NT2/D1 (cell line): ENCODE results near the gene NCOA3.
"Not testable (repeated sequence)": the region's sequence is repeated elsewhere in the genome, so short reads cannot be mapped to it uniquely, and the experiment has no call there.

Source experiments
- DNase-seq: peaks from one replicate; pipeline ENCODE4 v3.0.0-alpha.2; 2011; ENCODE audit warnings: low read depth, low spot score
- H3K27me3 ChIP-seq: 2 replicates; pipeline ENCODE4 v1.6.0; 2011; ENCODE audit warnings: mild to moderate bottlenecking; ENCODE audit not compliant: insufficient read length, insufficient read depth
- H3K36me3 ChIP-seq: 2 replicates; pipeline ENCODE4 v1.6.1; 2011; ENCODE audit warnings: mild to moderate bottlenecking, low read length, mixed read lengths; ENCODE audit not compliant: insufficient read depth, insufficient read length
- H3K4me1 ChIP-seq: 2 replicates; pipeline ENCODE4 v1.5.1; 2011; ENCODE audit not compliant: insufficient read depth, insufficient read length
- H3K4me3 ChIP-seq: 2 replicates; pipeline ENCODE4 v1.5.1; 2011; ENCODE audit warnings: low read depth; ENCODE audit not compliant: insufficient read length
- H3K9ac ChIP-seq: 2 replicates; pipeline ENCODE4 v1.6.0; 2011; ENCODE audit warnings: low read depth; ENCODE audit not compliant: insufficient read length
- H3K9me3 ChIP-seq: 2 replicates; pipeline ENCODE4 v1.5.1; 2011; ENCODE audit warnings: mild to moderate bottlenecking, low read length; ENCODE audit not compliant: insufficient read depth
- SUZ12 ChIP-seq: IDR thresholded peaks from 2 replicates; pipeline ENCODE4 v1.6.1; 2011; ENCODE audit not compliant: insufficient read length, insufficient read depth; ENCODE audit errors: extremely low read depth
- YY1 ChIP-seq: IDR thresholded peaks from 2 replicates; pipeline ENCODE4 v1.6.1; 2011; ENCODE audit not compliant: insufficient read length, insufficient read depth
- ZNF274 ChIP-seq: IDR thresholded peaks from 2 replicates; pipeline ENCODE4 v1.6.1; 2011; ENCODE audit warnings: mild to moderate bottlenecking, low read depth, low read length

Gene NCOA3

GRCh38 chr20:47591231-47591630, 89.5 kb downstream of the NCOA3 start:
- H3K4me3 ChIP-seq = no peak overlapping the region
- TF ChIP-seq SUZ12 (no peak), ZNF274 (no peak), YY1 (no peak)
- peaks cover 4% of the 10 kb centered on the region for H3K36me3 ChIP-seq

GRCh38 chr20:47594157-47594556, 92.5 kb downstream of the NCOA3 start:
- peaks cover 10% of the 10 kb centered on the region for H3K36me3 ChIP-seq
- H3K9me3 ChIP-seq = no peaks in the 10 kb centered on the region
- no peak overlapping the region for H3K4me3 ChIP-seq
- H3K4me1 ChIP-seq = no peaks in the 10 kb centered on the region
- no peak for TF ChIP-seq ZNF274
- no peak for TF ChIP-seq SUZ12
- TF ChIP-seq YY1 = no peak
- no peak for DNase-seq
- H3K9ac ChIP-seq = no peak overlapping the region
- H3K27me3 ChIP-seq = no peaks in the 10 kb centered on the region

More at GRCh38 chr20:47591231-47591630, 89.5 kb downstream of the NCOA3 start:
- Histone ChIP-seq H3K9me3 (no peaks in the 10 kb centered on the region), H3K4me1 (no peaks in the 10 kb centered on the region), H3K27me3 (no peaks in the 10 kb centered on the region), H3K9ac (no peak overlapping the region)
- no peak for DNase-seq

DNA sequence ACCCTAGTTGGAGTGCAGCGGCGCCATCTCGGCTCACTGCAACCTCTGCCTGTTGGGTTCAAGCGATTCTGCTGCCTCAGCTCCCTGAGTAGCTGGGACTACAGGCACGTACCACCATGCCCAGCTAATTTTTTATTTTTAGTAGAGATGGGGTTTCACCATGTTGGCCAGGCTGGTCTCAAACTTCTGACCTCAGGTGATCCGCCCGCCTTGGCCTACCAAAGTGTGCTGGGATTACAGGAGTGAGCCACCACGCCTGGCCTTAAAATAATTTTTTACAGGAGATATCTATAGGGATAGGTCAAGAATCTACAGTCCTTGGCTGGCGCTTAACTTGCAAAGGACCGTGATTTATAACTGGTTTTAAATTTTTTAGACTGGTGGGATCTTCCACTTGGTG, 93.5 kb downstream of the NCOA3 start:
- not testable (repeated sequence) for H3K27me3 ChIP-seq, DNase-seq, H3K4me1 ChIP-seq, H3K9me3 ChIP-seq, H3K9ac ChIP-seq, H3K4me3 ChIP-seq
- peaks cover 10% of the 10 kb centered on the region for H3K36me3 ChIP-seq

DNA sequence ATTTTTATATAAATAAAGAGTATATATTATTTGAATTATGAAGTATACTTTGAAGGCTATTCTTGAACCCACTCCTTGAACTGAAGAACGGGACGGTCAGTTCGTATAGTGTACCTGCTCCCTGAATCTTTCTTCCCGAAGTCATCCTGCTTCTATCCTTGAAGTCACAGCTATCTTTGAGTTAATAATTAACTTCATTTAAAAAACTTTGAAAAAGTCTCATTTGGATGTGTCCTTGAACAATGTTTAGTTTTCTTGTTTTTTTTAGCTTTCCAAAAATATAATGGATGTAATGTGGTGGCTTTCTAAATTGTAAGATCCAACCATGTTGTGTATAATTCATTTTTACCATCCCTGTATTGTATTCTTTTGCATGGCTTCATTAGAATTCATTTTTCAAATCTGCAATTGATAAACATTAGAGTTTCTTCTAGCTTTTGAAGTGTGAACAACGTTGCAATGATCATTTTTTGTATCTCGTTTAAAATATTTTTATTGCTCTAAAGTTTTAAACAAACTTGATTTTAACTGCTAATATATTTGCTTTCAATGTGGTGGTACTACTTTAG, 94.4 kb downstream of the NCOA3 start:
- no peak for DNase-seq
- Histone ChIP-seq H3K9me3 (no peaks in the 10 kb centered on the region), H3K9ac (no peak overlapping the region), H3K4me3 (no peak overlapping the region), H3K27me3 (no peaks in the 10 kb centered on the region), H3K36me3 (peaks cover 10% of the 10 kb centered on the region), H3K4me1 (no peaks in the 10 kb centered on the region)
- no peak for TF ChIP-seq SUZ12
- TF ChIP-seq YY1 = no peak
- TF ChIP-seq ZNF274 = no peak

- H3K4me1 ChIP-seq = no peaks in the 10 kb centered on the region
- H3K27me3 ChIP-seq = no peaks in the 10 kb centered on the region
- H3K36me3 ChIP-seq = peaks cover 8% of the 10 kb centered on the region
- DNase-seq = no peak
- H3K9me3 ChIP-seq = no peaks in the 10 kb centered on the region
- no peak overlapping the region for H3K4me3 ChIP-seq
- TF ChIP-seq SUZ12 = no peak
- no peak for TF ChIP-seq YY1
- no peak for TF ChIP-seq ZNF274
- H3K9ac ChIP-seq = no peak overlapping the region
Observed at GRCh38 chr20:47597090-47597489, 95.4 kb downstream of the NCOA3 start.

DNA sequence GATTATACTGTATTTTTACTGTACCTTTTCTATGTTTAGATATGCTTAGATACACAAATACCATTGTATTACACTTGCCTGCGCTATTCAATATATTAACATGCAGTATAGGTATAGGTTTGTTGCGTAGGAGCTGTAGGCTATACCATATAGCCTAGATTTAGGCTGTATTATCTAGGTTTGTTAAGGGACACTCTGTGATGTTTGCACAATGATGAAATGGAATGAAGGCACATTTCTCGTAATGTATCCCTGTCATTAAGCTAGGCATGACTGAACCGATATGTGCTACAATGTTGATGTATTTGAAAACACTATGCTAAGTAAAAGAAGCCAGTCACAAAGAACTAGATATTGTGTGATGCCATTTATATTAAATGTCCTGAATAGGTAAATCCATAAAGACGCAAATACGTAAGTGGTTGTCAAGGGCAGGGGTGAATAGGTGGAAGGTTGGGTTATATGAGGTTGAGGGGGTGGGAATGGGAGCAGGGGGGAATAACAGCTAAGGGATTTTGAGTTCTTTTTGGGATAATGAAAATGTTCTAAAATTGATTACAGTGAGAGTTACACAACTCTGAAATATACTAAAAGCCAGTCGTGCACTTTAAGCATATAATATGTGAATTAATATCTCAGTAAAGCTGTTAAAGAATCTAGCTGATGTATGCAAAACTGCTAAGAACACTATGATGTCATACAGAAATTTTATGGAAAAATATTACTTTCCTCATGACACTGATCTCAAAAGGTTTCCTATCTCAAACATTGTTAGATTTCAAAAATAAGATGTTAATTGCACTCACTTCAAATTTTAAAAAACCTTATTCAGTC, 97.4 kb downstream of the NCOA3 start:
- no peak for TF ChIP-seq YY1
- TF ChIP-seq ZNF274 = no peak
- no peak for TF ChIP-seq SUZ12
- no peak for DNase-seq
- Histone ChIP-seq H3K9me3 (no peaks in the 10 kb centered on the region), H3K4me1 (no peaks in the 10 kb centered on the region), H3K9ac (no peak overlapping the region), H3K4me3 (no peak overlapping the region), H3K27me3 (no peaks in the 10 kb centered on the region), H3K36me3 (peaks cover 8% of the 10 kb centered on the region)

DNA sequence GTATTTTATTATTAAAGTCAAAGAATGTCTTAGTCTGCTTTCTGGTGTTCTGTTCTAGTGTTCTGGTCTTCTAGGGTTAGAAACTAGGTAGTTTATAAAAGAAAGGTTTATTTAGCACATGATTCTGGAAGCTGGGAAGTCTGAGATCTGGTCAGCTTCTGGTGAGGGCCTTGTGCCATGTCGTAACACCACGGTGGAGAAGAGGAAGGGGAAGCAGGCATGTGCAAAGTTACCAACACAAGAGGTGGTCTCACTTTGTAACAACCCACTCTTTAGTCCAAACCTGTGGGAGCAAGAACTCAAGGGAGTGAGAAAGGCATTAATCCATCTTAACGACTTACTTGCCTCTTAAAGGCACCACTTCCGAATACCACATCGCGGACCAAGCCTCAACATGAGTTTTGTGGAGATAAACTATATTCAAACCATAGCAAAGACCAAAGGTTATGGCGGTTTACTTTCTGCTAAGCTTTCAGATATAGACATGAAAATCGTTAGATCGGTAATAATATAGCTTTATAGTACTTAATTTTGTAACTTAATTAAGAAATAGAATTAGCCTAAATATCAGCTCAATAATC, 99.4 kb downstream of the NCOA3 start:
- no peak for DNase-seq
- H3K9me3 ChIP-seq = no peaks in the 10 kb centered on the region
- no peaks in the 10 kb centered on the region for H3K27me3 ChIP-seq
- H3K9ac ChIP-seq = no peak overlapping the region
- TF ChIP-seq ZNF274 (no peak), SUZ12 (no peak), YY1 (no peak)
- no peak overlapping the region for H3K4me3 ChIP-seq
- no peaks in the 10 kb centered on the region for H3K4me1 ChIP-seq
- peaks cover 6% of the 10 kb centered on the region for H3K36me3 ChIP-seq
